ENCODE data around the gene TRPM3.

The TRPM3 gene

GRCh38 chr9:70679845-70680244 is 441.6 kb downstream of the TRPM3 start:
- Histone ChIP-seq H3K9ac (ENCODE audit: low read length) (no peak overlapping the region), H3K4me1 (ENCODE audit: low read length) (no peaks in the 10 kb centered on the region), H3K27ac (ENCODE audit: low read length) (no peak overlapping the region), H3K79me2 (ENCODE audit: low read length) (no peaks in the 10 kb centered on the region), H3K36me3 (replicated peaks; ENCODE audit: low read depth, low read length) (no peaks in the 10 kb centered on the region), H3K27me3 (ENCODE audit: low read depth, low read length) (peaks cover 6% of the 10 kb centered on the region; the same call in 1 of the 2 replicates), H2AFZ (ENCODE audit: low read depth, low read length) (no peak overlapping the region), H4K20me1 (ENCODE audit: insufficient read depth, low read length) (no peaks in the 10 kb centered on the region), H3K4me3 (ENCODE audit: low read length) (no peak overlapping the region), H3K4me2 (ENCODE audit: low read length) (no peak overlapping the region), H3K9me3 (ENCODE audit: insufficient read depth, low read length) (no peaks in the 10 kb centered on the region)
- TF ChIP-seq, protein P1, sequence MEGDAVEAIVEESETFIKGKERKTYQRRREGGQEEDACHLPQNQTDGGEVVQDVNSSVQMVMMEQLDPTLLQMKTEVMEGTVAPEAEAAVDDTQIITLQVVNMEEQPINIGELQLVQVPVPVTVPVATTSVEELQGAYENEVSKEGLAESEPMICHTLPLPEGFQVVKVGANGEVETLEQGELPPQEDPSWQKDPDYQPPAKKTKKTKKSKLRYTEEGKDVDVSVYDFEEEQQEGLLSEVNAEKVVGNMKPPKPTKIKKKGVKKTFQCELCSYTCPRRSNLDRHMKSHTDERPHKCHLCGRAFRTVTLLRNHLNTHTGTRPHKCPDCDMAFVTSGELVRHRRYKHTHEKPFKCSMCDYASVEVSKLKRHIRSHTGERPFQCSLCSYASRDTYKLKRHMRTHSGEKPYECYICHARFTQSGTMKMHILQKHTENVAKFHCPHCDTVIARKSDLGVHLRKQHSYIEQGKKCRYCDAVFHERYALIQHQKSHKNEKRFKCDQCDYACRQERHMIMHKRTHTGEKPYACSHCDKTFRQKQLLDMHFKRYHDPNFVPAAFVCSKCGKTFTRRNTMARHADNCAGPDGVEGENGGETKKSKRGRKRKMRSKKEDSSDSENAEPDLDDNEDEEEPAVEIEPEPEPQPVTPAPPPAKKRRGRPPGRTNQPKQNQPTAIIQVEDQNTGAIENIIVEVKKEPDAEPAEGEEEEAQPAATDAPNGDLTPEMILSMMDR (IDR thresholded peaks at IDR 0.05; ENCODE audit: low read depth, low read length): no peak
- no peak for TF ChIP-seq EZH2phosphoT487 (IDR thresholded peaks at IDR 0.05; ENCODE audit: low read depth)

DNA sequence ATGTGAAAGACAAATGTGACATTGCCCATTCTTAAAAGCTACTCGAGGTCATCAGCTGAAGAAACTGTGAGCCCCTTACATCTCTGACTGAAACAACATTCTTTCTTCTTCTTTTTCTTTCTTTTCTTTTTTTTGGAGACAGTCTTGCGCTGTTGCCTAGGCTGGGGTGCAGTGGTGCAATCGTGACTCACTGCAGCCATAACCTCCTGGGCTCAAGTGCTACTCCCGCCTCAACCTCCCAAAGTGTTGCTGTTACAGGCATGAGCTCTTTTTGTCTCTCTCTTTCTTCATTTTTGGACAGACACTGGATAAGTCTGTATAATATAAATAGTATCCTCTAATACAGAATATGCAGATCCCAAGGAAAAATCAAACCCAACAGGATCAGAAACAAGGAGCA is 443.3 kb downstream of the TRPM3 start:
- no peak overlapping the region for H2AFZ ChIP-seq (ENCODE audit: low read depth, low read length)
- no peak overlapping the region for H3K4me3 ChIP-seq (ENCODE audit: low read length)
- H3K27ac ChIP-seq (ENCODE audit: low read length): no peak overlapping the region
- TF ChIP-seq, protein P1 (IDR thresholded peaks at IDR 0.05; ENCODE audit: low read depth, low read length): no peak
- no peak for TF ChIP-seq EZH2phosphoT487 (IDR thresholded peaks at IDR 0.05; ENCODE audit: low read depth)
- no peaks in the 10 kb centered on the region for H3K79me2 ChIP-seq (ENCODE audit: low read length)
- no peaks in the 10 kb centered on the region for H3K36me3 ChIP-seq (replicated peaks; ENCODE audit: low read depth, low read length)
- no peak overlapping the region for H3K9ac ChIP-seq (ENCODE audit: low read length)
- no peaks in the 10 kb centered on the region for H3K4me1 ChIP-seq (ENCODE audit: low read length)
- H3K9me3 ChIP-seq (ENCODE audit: insufficient read depth, low read length): no peaks in the 10 kb centered on the region
- no peaks in the 10 kb centered on the region for H4K20me1 ChIP-seq (ENCODE audit: insufficient read depth, low read length)
- H3K27me3 ChIP-seq (ENCODE audit: low read depth, low read length): peaks cover 6% of the 10 kb centered on the region; the same call in 1 of the 2 replicates
- no peak overlapping the region for H3K4me2 ChIP-seq (ENCODE audit: low read length)

DNA sequence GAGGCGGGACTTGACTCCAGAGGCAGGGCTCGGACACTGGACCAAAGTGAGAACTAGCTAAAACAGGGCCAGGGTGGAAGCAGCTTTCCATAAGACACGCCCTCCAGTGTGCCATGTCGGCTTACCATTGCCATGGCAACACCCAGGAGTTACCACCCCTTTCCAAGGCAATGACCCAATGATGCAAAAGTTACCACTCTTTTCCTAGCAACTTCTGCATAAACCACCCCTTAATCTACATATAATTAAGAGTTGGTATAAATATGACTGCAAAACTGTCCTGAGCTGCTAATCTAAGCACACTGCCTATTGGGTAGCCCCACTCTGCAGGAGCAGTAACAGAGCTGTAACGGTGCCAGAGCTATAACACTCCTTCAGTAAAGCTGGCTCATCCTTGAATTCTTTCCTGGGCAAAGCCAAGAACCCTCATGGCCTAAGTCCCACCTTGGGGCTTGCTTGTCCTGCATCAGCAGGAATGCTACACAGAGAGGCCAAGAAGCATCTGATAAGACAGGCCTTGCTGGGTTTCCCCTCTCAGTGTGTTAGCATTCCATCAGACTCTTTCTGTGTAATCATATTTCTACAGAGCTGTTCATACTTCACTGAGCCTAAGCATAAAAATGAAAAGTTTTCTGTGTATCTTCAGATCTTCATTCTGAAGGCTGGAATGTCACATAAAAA is 444.2 kb downstream of the TRPM3 start:
- Histone ChIP-seq H3K9me3 (ENCODE audit: insufficient read depth, low read length) (no peaks in the 10 kb centered on the region), H2AFZ (ENCODE audit: low read depth, low read length) (no peak overlapping the region), H3K36me3 (replicated peaks; ENCODE audit: low read depth, low read length) (no peaks in the 10 kb centered on the region), H3K9ac (ENCODE audit: low read length) (no peak overlapping the region), H3K4me3 (ENCODE audit: low read length) (no peak overlapping the region), H3K79me2 (ENCODE audit: low read length) (no peaks in the 10 kb centered on the region), H3K4me1 (ENCODE audit: low read length) (no peaks in the 10 kb centered on the region), H3K27me3 (ENCODE audit: low read depth, low read length) (peaks cover 6% of the 10 kb centered on the region; the same call in 1 of the 2 replicates), H3K27ac (ENCODE audit: low read length) (no peak overlapping the region), H3K4me2 (ENCODE audit: low read length) (no peak overlapping the region), H4K20me1 (ENCODE audit: insufficient read depth, low read length) (no peaks in the 10 kb centered on the region)
- TF ChIP-seq, protein P1 (IDR thresholded peaks at IDR 0.05; ENCODE audit: low read depth, low read length): no peak
- TF ChIP-seq EZH2phosphoT487 (IDR thresholded peaks at IDR 0.05; ENCODE audit: low read depth): no peak

DNA sequence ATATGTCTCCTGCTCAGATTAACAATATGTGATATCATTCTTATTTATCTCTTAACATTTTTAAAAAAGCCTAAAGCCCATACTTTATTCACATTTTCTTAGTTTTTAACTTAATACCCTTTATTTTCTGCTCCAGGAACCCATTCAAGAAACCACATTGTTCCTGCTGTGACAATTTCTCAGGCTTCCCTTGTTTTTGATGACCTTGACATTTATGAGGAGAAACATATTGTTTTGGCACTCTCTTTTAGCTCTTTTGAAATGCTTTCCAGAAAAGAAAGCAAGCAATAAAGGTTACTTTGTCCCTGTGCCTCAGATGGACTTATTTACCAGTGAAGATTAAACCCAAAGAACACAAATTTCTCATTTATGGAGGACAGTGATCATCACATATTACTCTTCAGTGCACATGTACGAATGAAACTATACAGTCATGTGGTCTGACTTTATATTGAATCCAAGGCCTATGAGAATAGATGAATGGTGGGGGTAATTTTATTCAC is 445.5 kb downstream of the TRPM3 start:
- TF ChIP-seq, protein P1 (IDR thresholded peaks at IDR 0.05; ENCODE audit: low read depth, low read length): no peak
- TF ChIP-seq EZH2phosphoT487 (IDR thresholded peaks at IDR 0.05; ENCODE audit: low read depth): no peak
- no peak overlapping the region for H2AFZ ChIP-seq (ENCODE audit: low read depth, low read length)
- H3K4me3 ChIP-seq (ENCODE audit: low read length): no peak overlapping the region
- H3K79me2 ChIP-seq (ENCODE audit: low read length): no peaks in the 10 kb centered on the region
- H3K27ac ChIP-seq (ENCODE audit: low read length): no peak overlapping the region
- peaks cover 6% of the 10 kb centered on the region; the same call in 1 of the 2 replicates for H3K27me3 ChIP-seq (ENCODE audit: low read depth, low read length)
- H3K36me3 ChIP-seq (replicated peaks; ENCODE audit: low read depth, low read length): no peaks in the 10 kb centered on the region
- H3K9me3 ChIP-seq (ENCODE audit: insufficient read depth, low read length): no peaks in the 10 kb centered on the region
- no peaks in the 10 kb centered on the region for H3K4me1 ChIP-seq (ENCODE audit: low read length)
- H3K9ac ChIP-seq (ENCODE audit: low read length): no peak overlapping the region
- H4K20me1 ChIP-seq (ENCODE audit: insufficient read depth, low read length): no peaks in the 10 kb centered on the region
- no peak overlapping the region for H3K4me2 ChIP-seq (ENCODE audit: low read length)

Measured in OCI-LY3 (cell line).